ENCODE data around the gene TGM3.

Gene TGM3

DNA sequence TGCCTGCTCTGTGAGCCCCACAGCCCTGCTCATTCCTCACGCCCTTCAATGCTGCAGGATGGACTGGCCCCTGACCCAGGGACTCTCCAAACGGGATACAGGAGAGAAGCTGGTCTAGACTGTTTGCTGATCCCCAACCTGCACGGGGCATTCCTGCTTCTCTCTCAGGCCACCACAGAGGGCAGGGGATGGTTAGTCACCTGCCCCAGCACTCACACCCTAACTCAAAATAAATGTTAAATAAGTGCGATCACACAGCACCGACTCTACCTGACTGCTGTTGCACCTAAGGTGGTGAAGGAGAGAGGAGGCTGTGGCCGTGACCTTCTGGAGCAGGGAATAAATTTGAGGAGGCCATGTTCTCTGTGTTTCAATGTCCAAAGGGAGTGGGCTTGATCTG is 45.0 kb downstream of the TGM3 start:
- DNase-seq: no peak

DNA sequence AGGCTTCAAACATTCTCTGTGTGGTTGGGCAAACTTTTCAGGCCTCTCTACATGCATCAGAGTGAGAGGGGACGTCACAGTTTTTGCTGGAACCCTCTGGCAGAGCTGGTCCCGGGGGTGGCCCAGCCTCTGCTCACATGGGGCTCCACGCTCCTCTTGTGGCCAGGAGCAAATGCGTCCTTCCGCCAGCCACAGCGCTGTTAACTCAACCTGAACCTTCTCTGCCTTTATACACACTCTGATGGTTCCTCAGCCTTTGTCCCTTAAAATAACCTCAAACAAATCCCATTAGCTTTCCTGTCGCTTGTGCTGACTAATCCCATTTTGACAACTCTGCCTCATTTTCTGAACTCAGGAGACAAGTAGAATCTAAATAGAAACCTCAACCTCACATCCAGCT is 45.5 kb downstream of the TGM3 start:
- DNase-seq: no peak

DNA sequence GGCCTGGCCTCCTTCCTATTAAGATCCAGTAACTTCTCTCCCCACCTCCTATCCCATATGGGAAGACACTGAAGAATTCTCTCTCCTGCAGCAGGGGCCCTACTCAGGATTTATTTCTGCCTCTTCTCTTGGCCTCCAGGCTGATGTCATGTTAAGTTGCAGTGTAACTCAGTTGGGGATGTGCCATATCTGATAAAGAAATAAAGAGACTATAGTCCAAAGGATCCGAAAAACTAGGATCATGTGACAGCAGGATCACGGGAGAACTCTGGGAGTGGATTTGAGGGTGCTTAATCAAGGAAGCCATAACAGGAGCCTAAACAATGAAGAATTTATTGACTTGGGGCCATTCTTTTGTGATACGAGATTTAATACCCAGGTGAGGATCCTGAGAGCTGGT is 46.4 kb downstream of the TGM3 start:
- DNase-seq: no peak

DNA sequence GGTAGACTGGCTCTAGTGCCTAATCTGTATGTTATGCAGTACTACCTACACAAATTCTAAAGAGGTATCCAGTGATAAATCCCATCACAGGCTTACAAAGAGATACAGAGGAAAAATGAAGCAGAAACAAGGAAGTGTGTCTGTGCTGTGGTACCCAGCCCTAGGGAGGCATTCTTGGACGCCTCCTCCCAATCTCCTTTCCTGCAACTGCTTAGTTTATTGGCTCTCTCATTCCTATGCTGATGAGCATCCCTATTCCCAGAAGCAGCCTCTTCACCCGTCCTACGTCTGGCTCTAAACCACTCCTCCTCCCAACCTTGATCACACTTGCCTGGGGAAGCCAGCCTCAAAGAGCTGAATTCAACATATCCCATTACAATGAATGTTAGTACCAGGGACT is 50.4 kb downstream of the TGM3 start:
- DNase-seq: no peak

DNA sequence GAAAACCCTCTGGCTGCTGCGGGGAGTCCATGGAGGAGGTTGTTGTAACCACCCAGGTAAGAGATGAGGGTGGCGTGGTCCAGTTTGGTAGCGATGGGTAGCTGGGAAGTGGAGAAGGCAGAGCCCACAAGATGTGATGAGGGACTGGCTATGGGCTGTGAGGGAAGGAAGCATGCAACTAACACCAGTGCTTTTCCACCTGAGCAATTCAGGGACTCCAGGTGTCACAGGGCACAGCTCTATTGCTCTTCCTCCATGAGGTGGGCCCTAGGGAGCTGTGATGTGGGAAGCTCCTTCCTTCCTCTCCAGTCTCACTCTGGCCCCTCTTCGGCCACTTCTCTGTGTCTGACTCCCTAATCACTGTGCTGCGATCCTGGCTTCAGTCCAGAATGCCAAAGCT is 52.5 kb downstream of the TGM3 start:
- no peak for DNase-seq

DNA sequence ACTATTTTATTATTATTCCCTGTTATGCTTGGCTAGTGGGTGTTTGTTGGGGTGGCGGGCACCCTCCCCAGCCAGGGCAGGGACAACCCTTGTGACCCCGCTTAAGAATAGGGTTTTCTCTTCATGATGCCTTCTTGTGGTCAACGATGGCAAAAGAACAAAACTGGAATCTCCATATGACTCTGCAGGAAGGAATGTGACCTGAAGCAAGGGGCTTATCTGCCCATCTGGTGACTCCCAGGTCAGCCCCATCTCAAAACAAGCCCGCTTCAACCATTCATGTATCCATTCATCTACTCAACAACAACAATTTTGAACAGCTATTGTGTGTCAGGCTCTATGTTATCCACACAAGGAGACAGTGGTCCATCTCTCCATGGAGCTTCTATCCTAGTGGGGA is 54.0 kb downstream of the TGM3 start:
- no peak for DNase-seq

DNA sequence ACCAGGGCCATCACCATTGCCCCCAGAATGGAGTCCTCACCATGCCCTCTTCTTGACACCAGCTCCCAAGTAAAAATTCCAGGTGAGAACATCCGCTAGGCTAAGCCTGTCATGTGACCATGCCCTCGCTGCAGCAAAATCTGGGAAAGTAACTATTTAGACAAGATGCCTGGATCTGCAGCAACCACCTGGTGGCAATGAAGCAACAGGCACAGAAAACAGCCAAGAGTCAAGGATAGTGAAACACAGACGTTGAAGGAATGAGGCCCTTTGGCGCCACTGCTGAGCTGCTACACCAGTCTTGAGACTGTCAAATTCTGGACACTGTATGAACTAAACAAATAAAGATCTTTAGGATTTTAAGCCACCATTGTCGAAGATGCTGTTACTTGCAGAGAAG is 54.8 kb downstream of the TGM3 start:
- no peak for DNase-seq

DNA sequence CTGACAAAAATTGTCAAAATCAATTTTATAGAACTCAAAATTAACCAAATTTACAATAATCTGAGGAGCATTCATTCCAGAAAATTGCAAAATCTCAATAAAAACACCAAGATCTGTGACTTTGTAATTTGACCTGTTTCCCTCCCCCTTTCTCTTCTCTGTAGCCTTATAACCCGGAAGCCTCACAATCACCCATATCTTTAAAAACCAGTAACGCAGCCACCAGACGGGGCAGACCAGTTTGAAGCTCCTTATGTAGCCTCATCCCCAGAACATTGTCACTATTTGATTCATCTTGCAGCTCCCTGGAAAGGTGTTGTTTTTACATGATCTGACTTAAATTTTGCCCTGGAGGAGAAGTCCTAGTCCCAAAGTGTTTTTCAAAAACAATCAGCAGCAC is 57.4 kb downstream of the TGM3 start:
- DNase-seq: no peak

DNA sequence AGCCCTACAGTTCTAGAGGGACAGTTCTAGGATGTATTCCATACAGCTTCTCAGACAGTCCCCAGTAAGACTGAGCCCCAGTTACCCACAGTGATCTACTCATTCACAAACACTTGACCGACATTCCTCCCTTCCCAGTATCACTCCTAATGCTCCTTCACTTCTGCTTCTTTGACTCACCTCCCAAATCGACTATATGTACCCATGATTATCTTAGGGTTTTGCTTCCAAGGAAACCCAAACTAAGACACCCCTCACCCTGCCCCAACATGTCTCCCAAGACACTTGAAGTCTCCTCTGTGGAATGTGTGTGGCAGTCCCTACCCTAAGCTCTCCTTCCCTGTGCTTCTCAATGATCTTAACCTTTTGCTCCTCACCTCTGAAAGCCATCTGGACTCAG is 61.3 kb downstream of the TGM3 start:
- no peak for DNase-seq

DNA sequence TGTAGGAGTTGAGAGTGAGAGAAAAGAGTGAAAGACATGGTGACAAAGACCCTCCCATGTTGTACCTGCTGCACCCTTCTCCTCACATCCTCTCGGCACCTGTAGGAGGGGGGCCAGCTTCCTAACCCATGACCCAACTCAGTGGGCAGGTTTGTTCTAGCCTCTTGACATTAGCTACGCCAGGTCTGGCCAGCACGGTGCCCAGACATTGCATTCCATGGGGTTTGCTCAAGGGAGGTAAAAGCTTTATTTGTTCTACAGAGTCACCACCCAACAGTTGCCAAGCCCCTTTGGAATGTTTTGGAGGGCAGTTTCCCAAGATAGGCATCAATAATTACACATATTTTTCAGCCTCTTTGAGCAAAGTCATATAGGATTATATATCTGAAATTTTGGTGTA is 62.2 kb downstream of the TGM3 start:
- no peak for DNase-seq

DNA sequence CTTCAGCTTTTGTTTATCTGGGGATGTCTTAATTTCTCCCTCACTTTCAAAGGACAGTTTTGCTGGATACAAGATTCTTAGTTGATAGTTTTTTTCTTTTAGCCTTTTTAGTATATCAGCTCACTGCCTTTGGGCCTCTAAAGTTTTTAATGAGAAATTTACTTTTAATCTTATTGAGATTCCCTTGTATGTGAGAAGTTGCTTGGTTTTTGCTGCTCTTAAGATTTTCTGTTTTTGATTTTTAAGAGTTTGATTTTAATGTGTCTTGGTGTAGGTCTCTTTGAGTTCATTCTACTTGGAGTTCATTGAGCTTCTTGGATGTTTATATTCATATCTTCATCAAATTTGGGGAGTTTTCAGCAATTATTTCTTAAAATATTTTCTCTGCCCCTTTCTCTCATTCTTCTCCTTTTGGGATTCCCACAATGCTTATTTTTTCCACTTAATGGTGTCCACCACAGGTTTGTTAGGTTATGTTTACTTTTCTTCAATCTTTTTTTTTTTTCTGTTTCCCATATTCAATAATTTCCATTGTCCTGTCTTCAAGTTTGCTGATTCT is 65.3 kb downstream of the TGM3 start:
- no peak for DNase-seq

DNA sequence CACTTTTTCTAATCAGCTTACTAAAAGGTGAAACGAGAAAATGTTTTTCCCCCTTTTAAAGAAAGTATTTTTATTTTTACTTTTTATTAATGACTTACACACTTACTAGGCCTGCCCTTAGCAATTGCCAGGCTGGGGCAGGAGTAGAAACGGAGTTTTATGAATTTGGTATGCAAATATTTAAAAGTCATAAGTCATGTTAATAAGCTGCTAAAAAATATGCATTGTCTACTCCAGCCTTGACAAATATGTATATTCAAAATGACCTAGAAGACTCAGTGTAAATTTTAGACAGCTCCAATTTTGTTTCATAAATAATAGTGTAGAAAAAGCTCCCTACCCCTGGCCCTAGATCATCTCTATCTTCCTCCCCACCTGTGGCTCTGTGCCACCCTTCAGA is 67.4 kb downstream of the TGM3 start:
- DNase-seq: no peak

DNA sequence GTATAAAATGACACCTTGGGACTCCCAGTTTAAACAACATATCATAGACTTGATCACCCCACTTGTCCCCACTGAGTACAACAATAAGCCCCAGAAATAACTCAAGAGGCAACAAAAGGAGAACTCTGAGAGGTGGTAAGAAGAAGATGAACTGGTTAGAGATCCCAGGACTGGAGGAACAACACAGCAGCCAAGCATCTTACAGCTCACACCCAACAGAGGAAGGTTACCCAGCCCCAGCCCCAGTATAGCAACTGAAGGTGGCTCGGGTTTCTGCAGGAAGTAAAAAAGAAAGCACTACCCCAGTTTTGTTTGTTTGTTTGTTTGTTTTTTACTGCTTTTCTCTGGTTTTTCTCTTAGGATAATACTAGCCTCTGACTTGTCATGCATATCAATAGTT is 67.8 kb downstream of the TGM3 start:
- DNase-seq: no peak

DNA sequence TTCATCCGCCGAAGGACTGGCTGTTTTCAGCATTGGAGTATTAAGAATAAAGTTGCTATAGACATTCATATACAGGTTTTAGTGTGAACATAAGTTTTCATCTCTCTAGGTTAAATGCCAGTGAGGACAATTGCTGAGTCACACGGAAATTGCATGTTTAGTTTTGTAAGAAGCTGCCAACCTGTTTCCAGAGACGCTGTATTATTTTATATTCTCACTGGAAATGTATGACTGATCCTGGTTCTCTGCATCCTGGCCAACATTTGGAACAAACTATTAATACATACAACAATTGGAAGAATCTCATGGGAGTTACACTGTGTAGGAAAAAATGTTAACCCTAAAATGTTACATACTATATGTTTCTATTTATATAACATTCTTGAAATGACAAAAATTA is 68.2 kb downstream of the TGM3 start:
- DNase-seq: no peak

DNA sequence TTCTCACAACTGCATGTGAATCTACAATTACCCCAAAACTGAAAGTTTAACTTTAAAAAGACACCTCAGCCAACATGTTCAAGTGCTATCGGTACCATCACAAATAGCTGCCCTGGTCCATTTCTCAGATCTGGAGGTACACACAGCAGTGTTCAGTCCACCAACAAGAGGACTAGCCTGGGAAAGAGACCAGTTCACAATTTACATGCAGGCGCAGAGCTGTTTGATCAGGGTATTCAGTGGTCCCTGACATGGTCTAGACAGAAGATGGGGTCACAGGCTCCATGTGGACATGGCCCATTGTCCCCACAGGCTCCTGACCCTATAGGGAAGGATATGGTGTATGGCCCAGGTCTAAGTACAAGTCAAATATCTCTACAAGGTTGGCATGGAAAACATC is 69.3 kb downstream of the TGM3 start:
- no peak for DNase-seq

DNA sequence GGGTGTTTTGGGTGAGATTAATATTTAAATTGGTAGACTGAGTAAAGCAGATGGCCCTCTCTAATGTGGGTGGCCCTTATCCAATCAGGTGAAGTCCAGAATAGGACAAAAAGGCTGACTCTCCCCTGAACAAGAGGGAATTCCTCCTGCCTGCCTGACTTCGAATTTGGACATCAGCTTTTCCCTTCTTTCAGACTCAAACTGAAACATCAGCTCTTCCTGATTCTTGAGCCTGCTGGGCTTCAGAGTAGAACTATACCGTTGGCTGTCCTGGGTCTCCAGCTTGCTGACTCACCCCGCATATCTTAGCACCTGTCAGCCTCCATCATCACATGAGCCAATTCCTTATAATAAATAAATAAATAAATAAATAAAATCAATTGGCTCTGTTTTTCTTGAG is 69.9 kb downstream of the TGM3 start:
- no peak for DNase-seq

DNA sequence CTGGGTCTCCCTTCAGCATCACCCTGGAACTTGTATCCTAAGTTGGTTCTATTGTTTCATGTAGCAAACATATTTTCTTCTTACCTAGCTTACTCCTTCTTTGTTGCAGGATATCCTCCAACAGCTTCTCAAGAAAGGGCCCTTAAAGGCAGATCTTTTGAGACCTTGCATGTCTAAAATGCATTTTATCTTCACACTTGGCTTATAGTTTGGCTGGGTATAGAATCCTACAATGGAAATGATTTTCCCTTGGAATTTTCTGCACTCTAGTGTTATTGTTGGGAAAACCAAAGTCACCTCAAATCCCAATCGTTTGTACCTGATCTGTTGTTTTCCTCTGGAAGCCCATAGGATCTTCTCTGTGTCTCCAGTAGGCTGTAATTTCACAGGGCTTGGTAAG is 72.8 kb downstream of the TGM3 start:
- no peak for DNase-seq

DNA sequence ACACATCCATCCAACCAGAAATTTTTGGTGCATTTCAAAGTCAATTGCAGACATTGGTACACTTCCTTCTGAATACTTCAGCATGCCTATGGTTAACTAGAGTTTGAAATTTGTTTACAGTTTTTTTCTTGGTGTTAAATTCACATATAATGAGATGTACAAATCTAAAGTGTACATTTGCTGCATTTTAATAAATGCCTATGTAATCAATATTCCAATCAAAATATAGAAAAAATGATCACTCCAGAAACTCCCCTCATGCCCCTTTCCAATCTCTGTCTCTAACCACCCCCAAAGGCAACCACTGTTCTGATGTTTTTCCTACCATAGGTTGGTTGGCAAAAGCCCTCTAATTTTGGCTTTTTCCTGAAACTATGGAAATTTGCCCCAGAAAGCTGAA is 77.3 kb downstream of the TGM3 start:
- DNase-seq: no peak

DNA sequence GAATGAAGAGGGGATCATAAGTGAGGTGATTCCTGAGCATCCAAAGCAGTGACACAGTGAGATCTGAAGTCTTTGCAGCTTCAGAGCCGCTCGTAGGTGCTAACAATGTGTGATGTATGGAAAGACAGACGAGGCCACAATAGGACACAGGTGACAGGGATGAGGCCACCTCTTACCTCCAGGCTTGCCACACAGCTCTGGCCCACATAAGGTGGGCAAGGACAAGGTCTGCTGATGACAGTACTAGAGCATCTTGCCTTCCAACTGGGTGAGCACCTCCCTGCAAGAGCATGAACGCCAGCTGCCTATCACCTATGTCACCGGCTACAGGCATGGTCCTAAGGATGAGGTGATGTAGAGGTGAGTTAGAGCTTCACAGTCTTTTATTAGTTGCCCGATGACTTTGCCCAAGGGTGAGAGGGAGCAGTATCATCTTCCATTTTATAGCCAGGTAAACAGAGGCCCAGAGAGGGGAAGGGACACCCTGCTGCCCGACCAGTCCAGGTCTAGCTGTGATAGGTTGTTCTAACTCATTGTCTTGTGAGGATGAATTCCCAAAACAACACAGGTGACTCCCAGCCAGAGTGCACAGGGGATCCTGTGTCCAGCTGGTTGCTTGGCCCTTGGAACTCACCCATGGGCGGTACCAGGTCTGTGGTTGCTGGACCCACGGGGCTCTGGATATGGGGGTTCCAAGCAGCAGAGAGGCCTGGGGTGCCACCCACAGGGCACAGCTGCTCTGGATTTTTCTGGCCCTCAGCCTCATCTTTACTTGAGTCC is 78.7 kb downstream of the TGM3 start:
- no peak for DNase-seq

DNA sequence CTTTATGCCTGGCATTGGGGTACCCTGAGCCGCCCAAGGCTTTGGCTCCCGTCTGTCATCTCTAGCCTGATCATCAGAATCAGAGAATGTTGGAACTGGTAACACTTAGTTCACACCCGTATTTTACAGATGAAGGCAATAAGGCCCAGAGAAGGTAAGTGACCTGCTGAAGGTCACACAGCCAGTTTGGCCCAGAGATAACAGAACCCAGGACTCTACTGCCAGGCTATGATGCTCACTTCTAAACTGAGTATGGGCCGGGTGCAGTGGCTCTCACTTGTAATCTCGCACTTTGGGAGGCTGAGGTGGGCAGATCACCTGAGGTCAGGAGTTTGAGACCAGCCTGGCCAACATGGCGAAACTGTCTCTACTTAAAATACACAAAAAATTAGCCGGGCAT is 83.1 kb downstream of the TGM3 start:
- no peak for DNase-seq

DNA sequence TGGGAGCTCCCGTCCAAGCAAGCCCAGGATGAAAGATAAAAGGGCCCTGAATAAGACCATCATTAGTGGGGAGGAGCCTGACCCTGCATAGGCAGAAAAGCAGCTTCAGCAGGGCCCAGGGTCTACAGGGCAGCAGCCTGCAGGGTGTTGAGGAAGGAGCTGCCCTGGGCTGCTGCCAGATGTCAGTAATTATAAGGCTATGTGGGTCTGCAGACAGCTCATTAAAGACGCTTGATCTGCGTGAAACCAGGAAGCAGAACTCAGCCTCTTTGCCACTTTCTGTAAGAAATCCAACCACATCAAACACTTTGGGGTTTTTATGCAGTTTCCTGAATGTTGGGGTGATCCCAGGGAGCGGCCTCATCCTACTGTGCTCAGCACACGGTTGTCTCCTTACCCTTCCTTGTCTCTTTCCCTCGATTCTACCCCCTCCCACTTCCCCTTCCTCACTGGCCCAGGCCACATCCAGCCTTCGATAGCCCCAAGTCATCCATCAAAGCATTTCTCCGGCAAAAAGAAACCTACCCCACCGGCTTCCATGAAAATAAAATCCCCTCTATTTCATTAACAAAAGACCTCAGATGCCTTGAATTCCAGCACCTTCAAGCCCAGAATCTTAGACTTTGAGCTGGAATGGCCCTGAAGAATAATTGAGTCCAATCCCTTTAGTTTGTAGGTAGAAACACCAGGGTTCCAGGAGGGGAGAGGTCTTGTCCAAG is 83.9 kb downstream of the TGM3 start:
- no peak for DNase-seq

DNA sequence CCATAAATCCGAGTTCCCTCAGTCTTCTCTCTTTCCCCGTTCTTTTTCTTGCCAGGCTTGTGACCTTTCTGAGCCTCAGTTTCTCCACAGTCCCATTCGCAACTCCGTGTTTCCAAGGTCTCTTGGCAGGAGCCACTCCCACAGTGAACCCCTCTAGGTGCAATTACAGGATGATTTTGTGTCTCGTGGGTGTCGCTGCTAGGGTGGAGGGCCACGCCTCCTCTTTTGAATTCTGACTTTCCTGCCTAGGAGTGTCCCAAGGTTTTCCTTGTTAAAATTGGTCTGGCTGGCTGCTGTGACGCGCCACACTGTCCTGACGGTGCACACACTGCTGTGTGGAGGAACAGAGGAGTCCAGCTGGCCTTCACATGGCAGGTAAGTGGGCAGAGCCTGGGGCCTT is 84.8 kb downstream of the TGM3 start, which contains the start of gene TGM6:
Gene TGM6, plus strand, starts transcription at position 301 of the 400 bp plus-strand sequence. Its CDS starts 68 bp downstream, at position 369.
- no peak for DNase-seq

DNA sequence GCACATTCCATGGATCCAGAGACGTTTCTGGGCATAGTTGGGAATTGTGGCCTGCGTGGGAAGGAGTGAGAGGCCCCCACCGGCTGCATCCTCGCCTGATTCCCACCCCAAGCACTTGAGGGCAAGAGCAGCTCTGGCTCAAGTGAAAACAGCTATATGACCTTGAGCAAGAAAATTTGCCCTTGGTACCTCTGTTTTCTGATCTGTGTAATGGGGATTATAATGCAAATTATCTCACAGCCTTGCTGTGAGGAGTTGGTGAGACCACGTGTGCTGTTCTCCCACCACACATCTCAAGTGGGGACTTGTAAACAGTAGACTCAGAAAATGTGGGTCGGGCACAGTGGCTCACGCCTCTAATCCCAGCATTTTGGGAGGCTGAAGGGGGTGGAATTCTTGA is 85.5 kb downstream of the TGM3 start:
- no peak for DNase-seq

DNA sequence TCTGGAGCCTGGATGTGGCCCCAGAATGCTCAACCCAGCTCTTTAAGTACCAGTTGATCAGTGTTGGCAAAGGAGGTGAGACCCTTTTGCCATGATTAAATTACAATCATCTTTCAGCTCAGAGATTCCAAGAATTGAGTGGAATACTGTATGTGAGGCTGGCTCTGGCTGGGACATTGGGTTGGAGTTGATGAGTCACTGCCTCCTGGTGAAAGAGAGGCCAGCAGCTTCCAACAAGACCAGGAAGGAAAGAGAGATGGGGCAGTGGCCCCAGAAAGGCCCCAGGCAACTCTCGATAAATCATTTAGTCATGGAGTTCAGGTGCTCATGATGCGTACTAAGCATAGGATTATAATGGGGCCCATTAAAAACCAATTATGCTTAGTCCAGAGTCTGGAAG is 87.0 kb downstream of the TGM3 start:
- DNase-seq: no peak
